ENCODE data around the gene VTA1. TPM values are rescaled to one million over a fixed set of nuclear protein-coding genes. Genes with fewer than 3 reads are reported as not detected.

The VTA1 gene
- total and polyA plus RNA-seq, 2 experiments from 2014 or later = 108 to 130 TPM

DNA sequence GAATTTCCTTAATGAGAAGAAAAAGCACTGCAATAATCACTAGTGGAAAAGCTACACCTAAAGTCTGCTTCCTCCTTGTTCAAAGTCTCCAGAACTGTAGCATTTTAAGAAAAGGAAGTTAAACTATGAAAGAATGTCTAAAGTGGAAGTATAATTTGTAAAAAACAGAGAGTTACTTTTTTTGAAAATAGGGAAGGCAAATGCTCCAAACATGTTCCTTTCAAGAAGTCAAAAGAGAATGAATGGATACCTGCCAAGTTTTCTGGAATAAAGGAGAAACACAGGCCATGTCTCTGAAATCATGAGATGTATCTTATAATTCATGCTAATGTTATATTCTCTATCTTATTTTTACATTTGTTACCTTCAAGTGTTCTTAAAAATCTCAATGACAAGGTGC lies 94.0 kb downstream of the VTA1 start:
- H3F3A ChIP-seq (ENCODE audit: insufficient read depth) = no peaks in the 10 kb centered on the region
- no peak overlapping the region for H3K4me3 ChIP-seq
- no peak overlapping the region for H3K27ac ChIP-seq
- H3K79me2 ChIP-seq (ENCODE audit: insufficient read depth) = no peaks in the 10 kb centered on the region
- no peak overlapping the region for H3K4me2 ChIP-seq (ENCODE audit: unreplicated experiment)
- TF ChIP-seq EZH2 (IDR thresholded peaks at IDR 0.05; ENCODE audit: insufficient read depth, poor library complexity, severe bottlenecking) = no peak
- TF ChIP-seq EZH2phosphoT487 (IDR thresholded peaks at IDR 0.05; ENCODE audit: insufficient read depth, low read depth) = no peak
- H3K27me3 ChIP-seq (replicated peaks; ENCODE audit: insufficient read depth) = no peaks in the 10 kb centered on the region
- DNase-seq = no peak
- 0 out of 2 replicates have a peak, but pooled peaks cover 4% of the 10 kb centered on the region for H3K4me1 ChIP-seq (ENCODE audit: insufficient read depth)
- in situ Hi-C loops (cut with MboI) = no loop called here
- H3K9me2 ChIP-seq (ENCODE audit: insufficient read depth) = no peaks in the 10 kb centered on the region; the same call in 1 of the 2 replicates
- H3K36me3 ChIP-seq (ENCODE audit: low read depth) = no peaks in the 10 kb centered on the region
- no peaks in the 10 kb centered on the region for H3K9me3 ChIP-seq (ENCODE audit: low read depth)
- H4K20me1 ChIP-seq (ENCODE audit: insufficient read depth) = no peaks in the 10 kb centered on the region
- H3K9ac ChIP-seq = no peak overlapping the region
- no peak overlapping the region for H2AFZ ChIP-seq

GRCh38 chr6:142242269-142242668 lies 95.2 kb downstream of the VTA1 start:
- Histone ChIP-seq H3K9me2 (ENCODE audit: insufficient read depth) (no peaks in the 10 kb centered on the region; the same call in 1 of the 2 replicates), H3K36me3 (ENCODE audit: low read depth) (no peaks in the 10 kb centered on the region), H2AFZ (no peak overlapping the region), H3K4me2 (ENCODE audit: unreplicated experiment) (no peak overlapping the region), H3K4me3 (no peak overlapping the region), H3K79me2 (ENCODE audit: insufficient read depth) (no peaks in the 10 kb centered on the region), H3K4me1 (ENCODE audit: insufficient read depth) (0 out of 2 replicates have a peak, but pooled peaks cover 4% of the 10 kb centered on the region), H4K20me1 (ENCODE audit: insufficient read depth) (no peaks in the 10 kb centered on the region), H3K27ac (no peak overlapping the region), H3K27me3 (replicated peaks; ENCODE audit: insufficient read depth) (no peaks in the 10 kb centered on the region), H3F3A (ENCODE audit: insufficient read depth) (no peaks in the 10 kb centered on the region), H3K9me3 (ENCODE audit: low read depth) (no peaks in the 10 kb centered on the region), H3K9ac (no peak overlapping the region)
- 58 to 63% methylated on average over 4 of the region's 4 CpGs for WGBS, 2 experiments (ENCODE audit: low coverage in 1 of 2, low lambda C conversion rate in 2 of 2, missing lambda C conversion rate in 2 of 2)
- no peak for TF ChIP-seq EZH2 (IDR thresholded peaks at IDR 0.05; ENCODE audit: insufficient read depth, poor library complexity, severe bottlenecking)
- TF ChIP-seq EZH2phosphoT487 (IDR thresholded peaks at IDR 0.05; ENCODE audit: insufficient read depth, low read depth) = no peak
- peak; percentile 2 for DNase-seq
- in situ Hi-C loops (cut with MboI) = no loop called here

DNA sequence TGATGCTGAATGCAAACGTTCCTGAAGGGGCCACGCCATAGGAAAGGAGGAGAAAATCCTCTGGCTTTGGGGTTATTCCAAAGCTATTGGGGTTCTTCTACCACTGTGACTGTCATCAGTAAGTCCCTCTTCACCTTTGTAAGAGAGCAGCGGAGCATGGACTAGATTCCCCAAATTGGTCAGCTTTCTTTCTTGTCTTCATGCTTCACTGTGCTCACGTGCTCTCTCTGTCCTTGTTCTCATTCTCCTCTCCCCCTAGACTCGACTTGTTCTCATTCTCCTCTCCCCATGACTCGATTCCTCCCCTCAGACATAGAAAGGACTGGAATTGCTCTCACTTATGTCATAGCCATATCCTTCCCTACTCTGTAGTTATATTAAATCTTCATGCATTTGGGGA lies 99.9 kb downstream of the VTA1 start:
- Histone ChIP-seq H3K9me2 (ENCODE audit: insufficient read depth) (no peaks in the 10 kb centered on the region; the same call in 1 of the 2 replicates), H3K27me3 (replicated peaks; ENCODE audit: insufficient read depth) (no peaks in the 10 kb centered on the region), H3K4me2 (ENCODE audit: unreplicated experiment) (no peak overlapping the region), H3K9me3 (ENCODE audit: low read depth) (no peaks in the 10 kb centered on the region), H3F3A (ENCODE audit: insufficient read depth) (no peaks in the 10 kb centered on the region), H3K36me3 (ENCODE audit: low read depth) (no peaks in the 10 kb centered on the region), H2AFZ (no peak overlapping the region), H3K79me2 (ENCODE audit: insufficient read depth) (no peaks in the 10 kb centered on the region), H4K20me1 (ENCODE audit: insufficient read depth) (no peaks in the 10 kb centered on the region), H3K4me1 (ENCODE audit: insufficient read depth) (0 out of 2 replicates have a peak, but pooled peaks cover 4% of the 10 kb centered on the region), H3K9ac (no peak overlapping the region), H3K27ac (no peak overlapping the region), H3K4me3 (no peak overlapping the region)
- DNase-seq = no peak
- 68 to 73% methylated on average over 6 of the region's 6 CpGs for WGBS, 2 experiments (ENCODE audit: low coverage in 1 of 2, low lambda C conversion rate in 2 of 2, missing lambda C conversion rate in 2 of 2)
- in situ Hi-C loops (cut with MboI) = no loop called here
- TF ChIP-seq EZH2phosphoT487 (IDR thresholded peaks at IDR 0.05; ENCODE audit: insufficient read depth, low read depth) (no peak), EZH2 (IDR thresholded peaks at IDR 0.05; ENCODE audit: insufficient read depth, poor library complexity, severe bottlenecking) (no peak)

DNA sequence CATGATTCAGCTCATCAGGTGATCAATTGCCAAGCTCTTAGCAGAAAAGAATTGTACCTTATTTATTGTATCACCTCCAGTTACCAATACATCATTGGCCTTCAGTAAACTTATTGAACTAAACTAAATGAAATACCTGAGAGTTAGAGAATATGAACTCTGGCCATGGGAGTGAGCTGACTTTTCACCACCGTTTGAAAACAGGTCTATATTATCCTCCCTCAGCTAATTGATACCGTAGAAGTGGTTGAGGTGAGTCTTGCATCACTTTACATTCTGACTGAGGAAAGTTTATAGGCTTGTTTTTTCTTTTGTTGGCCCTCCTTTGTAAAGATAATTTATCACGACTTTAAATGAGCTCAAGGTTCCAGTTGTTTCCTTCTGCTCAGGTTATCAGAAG lies 102.2 kb downstream of the VTA1 start:
- 60 to 67% methylated on average over 3 of the region's 3 CpGs for WGBS, 2 experiments (ENCODE audit: low coverage in 1 of 2, low lambda C conversion rate in 2 of 2, missing lambda C conversion rate in 2 of 2)
- no peaks in the 10 kb centered on the region for H3K36me3 ChIP-seq (ENCODE audit: low read depth)
- H3F3A ChIP-seq (ENCODE audit: insufficient read depth) = no peaks in the 10 kb centered on the region
- H3K27ac ChIP-seq = no peak overlapping the region
- H2AFZ ChIP-seq = no peak overlapping the region
- H3K4me3 ChIP-seq = no peak overlapping the region
- H3K9me2 ChIP-seq (ENCODE audit: insufficient read depth) = no peaks in the 10 kb centered on the region; the same call in 1 of the 2 replicates
- H4K20me1 ChIP-seq (ENCODE audit: insufficient read depth) = no peaks in the 10 kb centered on the region
- no peak overlapping the region for H3K9ac ChIP-seq
- no peaks in the 10 kb centered on the region for H3K4me1 ChIP-seq (ENCODE audit: insufficient read depth)
- TF ChIP-seq EZH2 (IDR thresholded peaks at IDR 0.05; ENCODE audit: insufficient read depth, poor library complexity, severe bottlenecking) (no peak), EZH2phosphoT487 (IDR thresholded peaks at IDR 0.05; ENCODE audit: insufficient read depth, low read depth) (no peak)
- no peaks in the 10 kb centered on the region for H3K27me3 ChIP-seq (replicated peaks; ENCODE audit: insufficient read depth)
- no peak for DNase-seq
- no peaks in the 10 kb centered on the region for H3K79me2 ChIP-seq (ENCODE audit: insufficient read depth)
- in situ Hi-C loops (cut with MboI) = no loop called here
- no peak overlapping the region for H3K4me2 ChIP-seq (ENCODE audit: unreplicated experiment)
- H3K9me3 ChIP-seq (ENCODE audit: low read depth) = no peaks in the 10 kb centered on the region

DNA sequence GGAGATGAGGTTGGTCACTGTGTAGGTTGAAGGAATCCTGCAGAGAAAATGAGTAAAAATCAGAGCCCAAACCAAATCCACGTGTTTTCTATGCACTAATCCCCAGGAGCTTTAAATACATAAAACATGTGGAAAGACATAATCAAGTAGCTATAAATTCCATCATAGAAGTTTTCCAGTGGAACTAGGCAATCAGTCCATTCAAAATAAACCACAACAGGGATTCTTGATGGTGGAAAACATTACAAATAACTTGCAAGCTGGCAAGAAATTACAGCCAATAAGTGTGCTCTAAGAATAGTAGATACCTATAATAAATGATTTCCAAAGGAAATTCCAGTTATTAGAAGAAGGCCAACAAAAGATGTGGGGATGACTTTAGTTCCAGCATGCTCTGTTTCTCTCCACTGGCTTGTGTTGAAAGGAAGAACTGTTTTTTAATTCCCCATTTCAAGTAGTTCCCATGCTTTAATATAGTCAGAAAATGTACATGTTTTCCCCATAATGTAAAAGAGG lies 104.9 kb downstream of the VTA1 start:
- no peak overlapping the region for H3K9ac ChIP-seq
- no peak overlapping the region for H3K4me3 ChIP-seq
- H3K27me3 ChIP-seq (replicated peaks; ENCODE audit: insufficient read depth) = no peaks in the 10 kb centered on the region
- no peaks in the 10 kb centered on the region for H4K20me1 ChIP-seq (ENCODE audit: insufficient read depth)
- H3K9me3 ChIP-seq (ENCODE audit: low read depth) = no peaks in the 10 kb centered on the region
- no peak overlapping the region for H3K4me2 ChIP-seq (ENCODE audit: unreplicated experiment)
- no peaks in the 10 kb centered on the region for H3K9me2 ChIP-seq (ENCODE audit: insufficient read depth)
- H2AFZ ChIP-seq = no peak overlapping the region
- H3F3A ChIP-seq (ENCODE audit: insufficient read depth) = no peaks in the 10 kb centered on the region
- no peak for TF ChIP-seq EZH2phosphoT487 (IDR thresholded peaks at IDR 0.05; ENCODE audit: insufficient read depth, low read depth)
- TF ChIP-seq EZH2 (IDR thresholded peaks at IDR 0.05; ENCODE audit: insufficient read depth, poor library complexity, severe bottlenecking) = no peak
- in situ Hi-C loops (cut with MboI) = no loop called here
- H3K27ac ChIP-seq = no peak overlapping the region
- H3K4me1 ChIP-seq (ENCODE audit: insufficient read depth) = no peaks in the 10 kb centered on the region
- no peaks in the 10 kb centered on the region for H3K36me3 ChIP-seq (ENCODE audit: low read depth)
- H3K79me2 ChIP-seq (ENCODE audit: insufficient read depth) = no peaks in the 10 kb centered on the region
- 4 to 20% methylated on average over 1 of the region's 1 CpG for WGBS, 2 experiments (ENCODE audit: low coverage in 1 of 2, low lambda C conversion rate in 2 of 2, missing lambda C conversion rate in 2 of 2)
- DNase-seq = no peak
